GM12878 (cell line): ENCODE results near the gene TSPAN5. TPM values are rescaled to one million over a fixed set of nuclear protein-coding genes. Genes with fewer than 3 reads are reported as not detected.

ENCODE experiments used
- ATAC-seq: fragments of 200-7000 bp; cut with Tn5 transposase; 3 replicates; pipeline ENCODE4 v1.9.1; 2020; ENCODE audit warnings: mild to moderate bottlenecking, moderate library complexity
- BruUV-seq: library from RNA; stranded (reverse); fragments of 400-500 nt; replicated peaks from 2 replicates; lab custom pipeline; 2021; lab: Mats Ljungman, UMichigan
- CTCF ChIA-PET: fragments of 300-600 bp; sonication (Branson Sonifier 250); formaldehyde crosslinking; extraction: SDS; loops from one replicate; lab custom pipeline; 2021; ENCODE audit warnings: inconsistent platforms; lab: Yijun Ruan, JAX
- POLR2A ChIA-PET: fragments of 350-600 bp; formaldehyde crosslinking; extraction: SDS; loops from one replicate; lab custom pipeline; 2021; ENCODE audit warnings: inconsistent platforms; lab: Charles Lee
- RAD21 ChIA-PET: fragments of 300-600 bp; sonication (Branson Sonifier 250); formaldehyde crosslinking; loops from one replicate; lab custom pipeline; 2023; ENCODE audit warnings: antibody characterized with exemption; ENCODE audit not compliant: unreplicated experiment; lab: Charles Lee
- SMC1A ChIA-PET: fragments of 300-600 bp; sonication (Branson Sonifier 250); formaldehyde crosslinking; loops from one replicate; lab custom pipeline; 2023; ENCODE audit not compliant: unreplicated experiment, uncharacterized antibody; lab: Charles Lee
- DNase-seq: peaks from one replicate; pipeline ENCODE4 v3.0.0-alpha.2; 2011; ENCODE audit warnings: low read depth, low spot score
- FAIRE-seq: peaks from 3 replicates; lab custom pipeline; 2011; peaks lifted over from hg19 to GRCh38; lab: Jason Lieb, UNC
- H2AFZ ChIP-seq: 2 replicates; pipeline ENCODE4 v1.6.0; 2011; ENCODE audit warnings: low read depth, low read length, control low read depth; ENCODE audit not compliant: control insufficient read depth
- H3K27ac ChIP-seq: 2 replicates; pipeline ENCODE4 v1.5.1; 2011; ENCODE audit warnings: control low read depth; ENCODE audit not compliant: control insufficient read depth, insufficient read depth
- H3K27me3 ChIP-seq, 2 experiments: replicated peaks in 1 of 2; 2 replicates each; pipeline versions ENCODE4 v1.6.0 to v1.6.1; 2011; ENCODE audit warnings: low read length in 1 of 2; ENCODE audit not compliant: control insufficient read depth in 2 of 2, insufficient read depth in 2 of 2
- H3K36me3 ChIP-seq, 2 experiments: 2 replicates each; pipeline ENCODE4 v1.5.1; 2011; ENCODE audit warnings: low read length in 1 of 2; ENCODE audit not compliant: control insufficient read depth in 2 of 2, insufficient read depth in 2 of 2
- H3K4me1 ChIP-seq: 2 replicates; pipeline ENCODE4 v1.6.1; 2011; ENCODE audit warnings: mild to moderate bottlenecking, low read length, moderate library complexity, mixed read lengths; ENCODE audit not compliant: control insufficient read depth, insufficient read depth
- H3K4me2 ChIP-seq: 2 replicates; pipeline ENCODE4 v1.6.0; 2011; ENCODE audit warnings: control low read depth; ENCODE audit not compliant: control insufficient read depth, insufficient read depth
- H3K4me3 ChIP-seq: fragments of 200-600 bp; sonication (generic); 2 replicates; pipeline ENCODE4 v1.5.1; 2016
- H3K79me2 ChIP-seq: 2 replicates; pipeline ENCODE4 v1.6.0; 2011; ENCODE audit warnings: low read length; ENCODE audit not compliant: control insufficient read depth, insufficient read depth
- H3K9ac ChIP-seq: 2 replicates; pipeline ENCODE4 v1.8.0; 2011; ENCODE audit warnings: low read length, control low read depth, mixed read lengths; ENCODE audit not compliant: control insufficient read depth, insufficient read depth
- H3K9me3 ChIP-seq: replicated peaks from 3 replicates; pipeline ENCODE4 v1.5.1; 2011; ENCODE audit warnings: mild to moderate bottlenecking, low read length; ENCODE audit not compliant: control insufficient read depth, insufficient read depth
- H4K20me1 ChIP-seq: 2 replicates; pipeline ENCODE4 v1.6.0; 2011; ENCODE audit not compliant: control insufficient read depth, insufficient read depth
- DPF2 ChIP-seq: fragments of 450-650 bp; IDR thresholded peaks from 2 replicates; pipeline ENCODE4 v1.6.1; 2017; ENCODE audit warnings: mild to moderate bottlenecking
- EP300 ChIP-seq, 2 experiments: fragments of 150-350 bp in 1 of 2; IDR thresholded peaks; 2 replicates each; pipeline ENCODE4 v1.6.1; 2011 to 2012; ENCODE audit warnings: low read depth in 2 of 2, low read length in 2 of 2, borderline replicate concordance in 1 of 2, improper control_type of control experiment in 1 of 2, inconsistent platforms in 1 of 2; ENCODE audit not compliant: control insufficient read depth in 1 of 2
- ETV6 ChIP-seq, 2 experiments: fragments of 450-650 bp in 1 of 2; IDR thresholded peaks in 1 of 2; conservative IDR thresholded peaks in 1 of 2; 2 replicates each; pipeline ENCODE4 v1.6.1; 2014; ENCODE audit warnings: antibody characterized with exemption in 1 of 2, borderline replicate concordance in 1 of 2, low read depth in 1 of 2, mild to moderate bottlenecking in 1 of 2, moderate library complexity in 1 of 2
- GATAD2B ChIP-seq: fragments of 450-650 bp; conservative IDR thresholded peaks from 2 replicates; pipeline ENCODE4 v1.6.1; 2017; ENCODE audit warnings: low read depth, mild to moderate bottlenecking, moderate library complexity
- IRF3 ChIP-seq: fragments of 450-650 bp; IDR thresholded peaks from 2 replicates; pipeline ENCODE4 v1.6.1; 2014; ENCODE audit warnings: mild to moderate bottlenecking
- KDM1A ChIP-seq: fragments of 200-600 bp; sonication (generic); IDR thresholded peaks from 2 replicates; pipeline ENCODE4 v1.6.1; 2016; ENCODE audit warnings: borderline replicate concordance
- MAX ChIP-seq: IDR thresholded peaks from 2 replicates; pipeline ENCODE4 v1.6.1; 2012; ENCODE audit warnings: low read depth, low read length, improper control_type of control experiment
- MXI1 ChIP-seq: fragments of 150-350 bp; IDR thresholded peaks from 2 replicates; pipeline ENCODE4 v1.6.1; 2011; ENCODE audit warnings: low read depth, mild to moderate bottlenecking, inconsistent platforms, low read length, improper control_type of control experiment
- NFYB ChIP-seq: IDR thresholded peaks from 2 replicates; pipeline ENCODE4 v1.6.1; 2011; ENCODE audit warnings: low read depth, mild to moderate bottlenecking, low read length, improper control_type of control experiment, moderate library complexity; ENCODE audit not compliant: insufficient read depth
- NR2C1 ChIP-seq: fragments of 450-650 bp; IDR thresholded peaks from 2 replicates; pipeline ENCODE4 v1.6.1; 2017; ENCODE audit warnings: antibody characterized with exemption, mild to moderate bottlenecking, moderate library complexity
- PAX5 ChIP-seq: IDR thresholded peaks from 2 replicates; pipeline ENCODE4 v1.6.1; 2011; ENCODE audit warnings: low read depth, low read length, borderline replicate concordance
- PBX3 ChIP-seq: IDR thresholded peaks from 2 replicates; pipeline ENCODE4 v1.6.1; 2011; ENCODE audit warnings: mild to moderate bottlenecking, low read depth, low read length, moderate library complexity; ENCODE audit not compliant: insufficient replicate concordance
- POLR2A ChIP-seq: IDR thresholded peaks from 2 replicates; pipeline ENCODE4 v1.6.1; 2011; ENCODE audit warnings: low read depth, mild to moderate bottlenecking, low read length
- PRDM15 ChIP-seq: fragments of 450-650 bp; formaldehyde crosslinking; IDR thresholded peaks from 2 replicates; pipeline ENCODE4 v1.4.0; 2020; ENCODE audit warnings: mild to moderate bottlenecking, moderate library complexity
- RAD51 ChIP-seq: fragments of 450-650 bp; IDR thresholded peaks from 2 replicates; pipeline ENCODE4 v1.6.1; 2016; ENCODE audit warnings: moderate library complexity, mild to moderate bottlenecking, inconsistent platforms
- SIN3A ChIP-seq: IDR thresholded peaks from 2 replicates; pipeline ENCODE4 v1.6.1; 2012; ENCODE audit warnings: low read depth, low read length, improper control_type of control experiment
- SREBF1 ChIP-seq: IDR thresholded peaks from 2 replicates; pipeline ENCODE4 v1.6.1; 2012; ENCODE audit warnings: mild to moderate bottlenecking, low read length
- WGBS: methylation state at CpG from one replicate; pipeline ENCODE4 v1.1.6; 2016; ENCODE audit warnings: low lambda C conversion rate; ENCODE audit not compliant: insufficient replicate concordance, insufficient coverage; ENCODE audit errors: missing lambda C conversion rate; 5-methylcytosine and 5-hydroxymethylcytosine counted together
- in situ Hi-C: fragments of 300-500 bp; cut with MboI; formaldehyde crosslinking; loops from 9 replicates; pipeline ENCODE4 v1.14.3; 2018; ENCODE audit warnings: mixed read lengths
- intact Hi-C: fragments of 100-400 bp; cut with micrococcal nuclease; formaldehyde crosslinking; loops from one replicate; pipeline ENCODE4 v1.14.2; 2022; ENCODE audit not compliant: unreplicated experiment
- polyA plus RNA-seq, 11 experiments: library from polyadenylated mRNA; depleted of rRNA in 4 of 11; unstranded in 6 of 11; stranded (reverse) in 5 of 11; fragments of >200 nt; fragmentation: Nextera tagmentation in 4 of 11; fragmentation: Illumina TruSeq in 1 of 11; extraction: Ambion mirVana in 4 of 11; extraction: Trizol in 1 of 11; gene quantifications; 1 replicate in 1 of 11; 2 replicates in 10 of 11; pipeline versions ENCODE4 v1.2.1 to v1.2.3, GENCODE V29; 2011 to 2016; ENCODE audit warnings: inconsistent platforms in 2 of 11, missing spikeins in 2 of 11, low read depth in 1 of 11
- total RNA-seq, 4 experiments: library from RNA; depleted of rRNA in 3 of 4; stranded (reverse); fragments of >200 nt in 3 of 4; fragmentation: Illumina TruSeq in 1 of 4; extraction: Trizol in 1 of 4; gene quantifications; 2 replicates each; pipeline versions ENCODE4 v1.2.1 to v1.2.3, GENCODE V29; 2013 to 2021

TSPAN5 gene
- total and polyA plus RNA-seq, 10 of the 15 experiments (the other 5 are each of a cell fraction or from before 2014, with no cell fraction given), result 0.09 to 8.2 (median 0.27) TPM

- Histone ChIP-seq H3K9ac (no peak overlapping the region), H3K4me2 (no peak overlapping the region), H3K36me3 (no peaks in the 10 kb centered on the region), H3K9me3 (peaks cover 4% of the 10 kb centered on the region; the same call in 1 of the 3 replicates), H3K4me1 (peaks cover 20% of the 10 kb centered on the region), H3K79me2 (no peaks in the 10 kb centered on the region), H3K27ac (no peak overlapping the region), H3K4me3 (no peak overlapping the region), H2AFZ (no peak overlapping the region), H4K20me1 (no peaks in the 10 kb centered on the region), H3K27me3 (no peaks in the 10 kb centered on the region)
- CTCF ChIA-PET, result interaction anchor here (1.2 to 2.9 kb wide), 2 partner anchors 14 to 197 kb away, joined by 3 to 6 read pairs; no protein-coding TSS in a partner anchor
- POLR2A ChIA-PET, result no interaction called here
- WGBS, result 96% methylated on average over 4 of the region's 4 CpGs
- RAD21 ChIA-PET, result no interaction called here
- intact Hi-C loops, result loop anchor here (5.0 to 10.0 kb wide), 5 partner anchors 183 to 520 kb away; partner anchors contain the start of genes EIF4E, METAP1, RAP1GDS1 and STPG2
- no peak for ATAC-seq
- no peak for FAIRE-seq
- SMC1A ChIA-PET, result interaction anchor here (0.9 to 5.1 kb wide), 3 partner anchors 25 to 197 kb away, joined by 3 to 23 read pairs (median 5); no protein-coding TSS in a partner anchor
- no peak for DNase-seq
- BruUV-seq, result no TSS peak
- TF ChIP-seq GATAD2B (no peak), NR2C1 (no peak), ETV6 (conservative IDR thresholded peaks at IDR 0.05 in 1 of 2, IDR thresholded peaks at IDR 0.05 in 1 of 2; ENCODE audit: borderline replicate concordance in 1 of 2, low read depth in 1 of 2) (no peak), PRDM15 (no peak), MXI1 (no peak), RAD51 (no peak), SIN3A (no peak), POLR2A (no peak), KDM1A (no peak), EP300 (IDR thresholded peaks at IDR 0.05; ENCODE audit: borderline replicate concordance in 1 of 2, control insufficient read depth in 1 of 2, low read depth in 2 of 2, low read length in 2 of 2) (no peak), MAX (no peak), PBX3 (no peak), IRF3 (no peak), PAX5 (no peak), SREBF1 (no peak), DPF2 (no peak), NFYB (no peak)
- in situ Hi-C loops, result no loop called here
Observed at GRCh38 chr4:98664959-98665358, 6.5 kb upstream of the TSPAN5 start.
